ENCODE measurements around the gene PAX2.

GRCh38 chr10:100810091-100810834 lies 64.9 kb downstream of the PAX2 start:
- TF ChIP-seq CTCF (IDR thresholded peaks at IDR 0.05) (no peak), POLR2A (IDR thresholded peaks at IDR 0.05) (no peak)

All from testis (tissue), 2 donors.